Neural cell (in vitro differentiated cells): ENCODE measurements around the gene CPE. TPM values are rescaled to one million over a fixed set of nuclear protein-coding genes. Genes with fewer than 3 reads are reported as not detected.

Source experiments
- H2AFZ ChIP-seq: fragments of 200-600, 300-800 bp; sonication (generic), shearing (Covaris generic); 2 replicates; pipeline ENCODE4 v1.6.0; 2014; ENCODE audit warnings: low read depth, mild to moderate bottlenecking, antibody characterized with exemption, low read length, moderate library complexity
- H3F3A ChIP-seq: fragments of 200-600 bp; shearing (Covaris generic); 2 replicates; pipeline ENCODE4 v1.6.1; 2016; ENCODE audit warnings: mild to moderate bottlenecking, moderate library complexity, mixed read lengths, antibody characterized with exemption, low read length; ENCODE audit not compliant: insufficient read depth, poor library complexity, severe bottlenecking
- H3K27ac ChIP-seq: fragments of 200-600, 300-800 bp; sonication (generic), shearing (Covaris generic); 2 replicates; pipeline ENCODE4 v1.5.1; 2014; ENCODE audit warnings: mild to moderate bottlenecking, low read length, moderate library complexity
- H3K27me3 ChIP-seq: fragments of 300-800, 200-600 bp; sonication (generic), shearing (Covaris generic); 2 replicates; pipeline ENCODE4 v1.6.0; 2014; ENCODE audit warnings: mild to moderate bottlenecking, low read depth, low read length, moderate library complexity; ENCODE audit not compliant: insufficient read depth
- H3K36me3 ChIP-seq: fragments of 300-800, 200-600 bp; sonication (generic), shearing (Covaris generic); 2 replicates; pipeline ENCODE4 v1.5.1; 2014; ENCODE audit warnings: mild to moderate bottlenecking, antibody characterized with exemption, low read length, moderate library complexity; ENCODE audit not compliant: insufficient read depth
- H3K4me2 ChIP-seq: fragments of 300-800, 200-600 bp; sonication (generic), shearing (Covaris generic); 2 replicates; pipeline ENCODE4 v1.6.0; 2014; ENCODE audit warnings: mild to moderate bottlenecking, low read length
- H3K4me3 ChIP-seq: fragments of 300-800, 200-600 bp; sonication (generic), shearing (Covaris generic); 2 replicates; pipeline ENCODE4 v1.5.1; 2014; ENCODE audit warnings: mild to moderate bottlenecking, low read length, moderate library complexity
- H3K79me2 ChIP-seq: fragments of 200-600 bp; shearing (Covaris generic); replicated peaks from 2 replicates; pipeline ENCODE4 v1.6.0; 2014; ENCODE audit warnings: mild to moderate bottlenecking, low read length, moderate library complexity; ENCODE audit not compliant: insufficient read depth
- H3K9ac ChIP-seq: fragments of 300-800, 200-600 bp; sonication (generic), shearing (Covaris generic); 2 replicates; pipeline ENCODE4 v1.6.1; 2016; ENCODE audit warnings: mild to moderate bottlenecking, low read length, mixed read lengths
- H3K9me2 ChIP-seq: fragments of 200-600 bp; shearing (Covaris generic); 2 replicates; pipeline ENCODE4 v1.6.1; 2016; ENCODE audit warnings: mild to moderate bottlenecking, low read length, mixed read lengths; ENCODE audit not compliant: insufficient read depth
- H3K9me3 ChIP-seq: fragments of 200-600, 300-800 bp; sonication (generic), shearing (Covaris generic); 2 replicates; pipeline ENCODE4 v1.6.1; 2016; ENCODE audit warnings: mild to moderate bottlenecking, mixed run types, low read length, moderate library complexity, mixed read lengths
- H4K20me1 ChIP-seq: fragments of 200-600 bp; shearing (Covaris generic); 2 replicates; pipeline ENCODE4 v1.6.1; 2016; ENCODE audit warnings: mild to moderate bottlenecking, mixed run types; ENCODE audit not compliant: insufficient read depth
- CTCF ChIP-seq: fragments of 450-650 bp; IDR thresholded peaks from 2 replicates; pipeline ENCODE4 v1.5.1; 2014; ENCODE audit warnings: antibody characterized with exemption, mild to moderate bottlenecking, moderate library complexity; ENCODE audit not compliant: poor library complexity, severe bottlenecking
- EP300 ChIP-seq: fragments of 450-650 bp; conservative IDR thresholded peaks from 2 replicates; pipeline ENCODE4 v1.6.1; 2014; ENCODE audit warnings: antibody characterized with exemption, mild to moderate bottlenecking, moderate library complexity; ENCODE audit not compliant: poor library complexity, severe bottlenecking
- EZH2 ChIP-seq: fragments of 200-600, 300-800 bp; shearing (Covaris generic), sonication (generic); IDR thresholded peaks from 2 replicates; pipeline ENCODE4 v1.6.1; 2014; ENCODE audit warnings: antibody characterized with exemption, low read length, borderline replicate concordance, mild to moderate bottlenecking; ENCODE audit not compliant: insufficient read depth, poor library complexity, severe bottlenecking
- MXI1 ChIP-seq: fragments of 450-650 bp; conservative IDR thresholded peaks from 2 replicates; pipeline ENCODE4 v1.6.1; 2014; ENCODE audit warnings: antibody characterized with exemption, mild to moderate bottlenecking; ENCODE audit not compliant: poor library complexity, severe bottlenecking
- POLR2AphosphoS5 ChIP-seq: IDR thresholded peaks from 2 replicates; pipeline ENCODE4 v1.6.1; 2012
- RAD21 ChIP-seq: fragments of 450-650 bp; conservative IDR thresholded peaks from 2 replicates; pipeline ENCODE4 v1.6.1; 2014; ENCODE audit warnings: antibody characterized with exemption, mild to moderate bottlenecking, moderate library complexity
- REST ChIP-seq: IDR thresholded peaks from 2 replicates; pipeline ENCODE4 v1.6.1; 2012; ENCODE audit warnings: borderline replicate concordance
- SMC3 ChIP-seq: fragments of 450-650 bp; conservative IDR thresholded peaks from 2 replicates; pipeline ENCODE4 v1.6.1; 2014; ENCODE audit warnings: antibody characterized with exemption, mild to moderate bottlenecking, moderate library complexity; ENCODE audit not compliant: poor library complexity
- TAF1 ChIP-seq: IDR thresholded peaks from 2 replicates; pipeline ENCODE4 v1.6.1; 2012; ENCODE audit warnings: low read depth
- polyA plus RNA-seq: library from polyadenylated mRNA; depleted of rRNA; stranded (reverse); fragments of >200 nt; gene quantifications from 2 replicates; pipeline ENCODE4 v1.2.3, GENCODE V29; 2014

Gene CPE
- polyA plus RNA-seq, 1 donor from 2014 or later = 678 TPM

- no peak overlapping the region for H2AFZ ChIP-seq
- H3K27me3 ChIP-seq = no peaks in the 10 kb centered on the region
- TF ChIP-seq SMC3 (no peak), RAD21 (no peak), EZH2 (no peak), TAF1 (no peak), REST (no peak), POLR2AphosphoS5 (no peak), CTCF (no peak), EP300 (no peak), MXI1 (no peak)
- no peak overlapping the region for H3K27ac ChIP-seq
- no peak overlapping the region for H3K4me3 ChIP-seq
- no peak overlapping the region for H3K9ac ChIP-seq
- H4K20me1 ChIP-seq = no peaks in the 10 kb centered on the region
- no peaks in the 10 kb centered on the region for H3K79me2 ChIP-seq
- H3K9me3 ChIP-seq = no peaks in the 10 kb centered on the region
- H3K4me2 ChIP-seq = no peak overlapping the region
- no peaks in the 10 kb centered on the region for H3K36me3 ChIP-seq
- no peaks in the 10 kb centered on the region for H3F3A ChIP-seq
- H3K9me2 ChIP-seq = no peaks in the 10 kb centered on the region
Observed at GRCh38 chr4:165369522-165369921, 9.3 kb upstream of the CPE start.

GRCh38 chr4:165370530-165370929 is 8.3 kb upstream of the CPE start:
- Histone ChIP-seq H3K9me3 (no peaks in the 10 kb centered on the region), H4K20me1 (no peaks in the 10 kb centered on the region), H3K4me3 (no peak overlapping the region), H2AFZ (no peak overlapping the region), H3K9ac (no peak overlapping the region), H3K27ac (no peak overlapping the region), H3F3A (no peaks in the 10 kb centered on the region), H3K9me2 (no peaks in the 10 kb centered on the region), H3K4me2 (no peak overlapping the region), H3K36me3 (no peaks in the 10 kb centered on the region), H3K79me2 (no peaks in the 10 kb centered on the region), H3K27me3 (no peaks in the 10 kb centered on the region)
- no peak for TF ChIP-seq RAD21
- no peak for TF ChIP-seq EP300
- TF ChIP-seq CTCF = no peak
- TF ChIP-seq SMC3 = no peak
- no peak for TF ChIP-seq MXI1
- no peak for TF ChIP-seq EZH2
- no peak for TF ChIP-seq POLR2AphosphoS5
- TF ChIP-seq REST = no peak
- TF ChIP-seq TAF1 = no peak
